GM12878 (cell line): ENCODE results near the gene LRRC10B. TPM values are rescaled to one million over a fixed set of nuclear protein-coding genes. Genes with fewer than 3 reads are reported as not detected.

Source experiments
- ATAC-seq: fragments of 200-7000 bp; cut with Tn5 transposase; 3 replicates; pipeline ENCODE4 v1.9.1; 2020; ENCODE audit warnings: mild to moderate bottlenecking, moderate library complexity
- BruUV-seq: library from RNA; stranded (reverse); fragments of 400-500 nt; replicated peaks from 2 replicates; lab custom pipeline; 2021; lab: Mats Ljungman, UMichigan
- CTCF ChIA-PET: fragments of 300-600 bp; sonication (Branson Sonifier 250); formaldehyde crosslinking; extraction: SDS; loops from one replicate; lab custom pipeline; 2021; ENCODE audit warnings: inconsistent platforms; lab: Yijun Ruan, JAX
- POLR2A ChIA-PET: fragments of 350-600 bp; formaldehyde crosslinking; extraction: SDS; loops from one replicate; lab custom pipeline; 2021; ENCODE audit warnings: inconsistent platforms; lab: Charles Lee
- RAD21 ChIA-PET: fragments of 300-600 bp; sonication (Branson Sonifier 250); formaldehyde crosslinking; loops from one replicate; lab custom pipeline; 2023; ENCODE audit warnings: antibody characterized with exemption; ENCODE audit not compliant: unreplicated experiment; lab: Charles Lee
- SMC1A ChIA-PET: fragments of 300-600 bp; sonication (Branson Sonifier 250); formaldehyde crosslinking; loops from one replicate; lab custom pipeline; 2023; ENCODE audit not compliant: unreplicated experiment, uncharacterized antibody; lab: Charles Lee
- DNase-seq: peaks from one replicate; pipeline ENCODE4 v3.0.0-alpha.2; 2011; ENCODE audit warnings: low read depth, low spot score
- FAIRE-seq: peaks from 3 replicates; lab custom pipeline; 2011; peaks lifted over from hg19 to GRCh38; lab: Jason Lieb, UNC
- H2AFZ ChIP-seq: 2 replicates; pipeline ENCODE4 v1.6.0; 2011; ENCODE audit warnings: low read depth, low read length, control low read depth; ENCODE audit not compliant: control insufficient read depth
- H3K27ac ChIP-seq: 2 replicates; pipeline ENCODE4 v1.5.1; 2011; ENCODE audit warnings: control low read depth; ENCODE audit not compliant: control insufficient read depth, insufficient read depth
- H3K27me3 ChIP-seq, 2 experiments: replicated peaks in 1 of 2; 2 replicates each; pipeline versions ENCODE4 v1.6.0 to v1.6.1; 2011; ENCODE audit warnings: low read length in 1 of 2; ENCODE audit not compliant: control insufficient read depth in 2 of 2, insufficient read depth in 2 of 2
- H3K36me3 ChIP-seq, 2 experiments: 2 replicates each; pipeline ENCODE4 v1.5.1; 2011; ENCODE audit warnings: low read length in 1 of 2; ENCODE audit not compliant: control insufficient read depth in 2 of 2, insufficient read depth in 2 of 2
- H3K4me1 ChIP-seq: 2 replicates; pipeline ENCODE4 v1.6.1; 2011; ENCODE audit warnings: mild to moderate bottlenecking, low read length, moderate library complexity, mixed read lengths; ENCODE audit not compliant: control insufficient read depth, insufficient read depth
- H3K4me2 ChIP-seq: 2 replicates; pipeline ENCODE4 v1.6.0; 2011; ENCODE audit warnings: control low read depth; ENCODE audit not compliant: control insufficient read depth, insufficient read depth
- H3K4me3 ChIP-seq: fragments of 200-600 bp; sonication (generic); 2 replicates; pipeline ENCODE4 v1.5.1; 2016
- H3K79me2 ChIP-seq: 2 replicates; pipeline ENCODE4 v1.6.0; 2011; ENCODE audit warnings: low read length; ENCODE audit not compliant: control insufficient read depth, insufficient read depth
- H3K9ac ChIP-seq: 2 replicates; pipeline ENCODE4 v1.8.0; 2011; ENCODE audit warnings: low read length, control low read depth, mixed read lengths; ENCODE audit not compliant: control insufficient read depth, insufficient read depth
- H3K9me3 ChIP-seq: replicated peaks from 3 replicates; pipeline ENCODE4 v1.5.1; 2011; ENCODE audit warnings: mild to moderate bottlenecking, low read length; ENCODE audit not compliant: control insufficient read depth, insufficient read depth
- H4K20me1 ChIP-seq: 2 replicates; pipeline ENCODE4 v1.6.0; 2011; ENCODE audit not compliant: control insufficient read depth, insufficient read depth
- ASH2L ChIP-seq: fragments of 300-600, 200-600 bp; sonication (generic); IDR thresholded peaks from 2 replicates; pipeline ENCODE4 v1.6.1; 2017; ENCODE audit warnings: low read depth, mild to moderate bottlenecking, borderline replicate concordance
- FOS ChIP-seq: IDR thresholded peaks from 3 replicates; pipeline ENCODE4 v1.6.1; 2011; ENCODE audit warnings: borderline replicate concordance; ENCODE audit not compliant: insufficient read length; ENCODE audit errors: extremely low read depth
- MAX ChIP-seq: IDR thresholded peaks from 2 replicates; pipeline ENCODE4 v1.6.1; 2012; ENCODE audit warnings: low read depth, low read length, improper control_type of control experiment
- MYB ChIP-seq: fragments of 150-350 bp; IDR thresholded peaks from 2 replicates; pipeline ENCODE4 v1.6.1; 2014; ENCODE audit warnings: mild to moderate bottlenecking, low read depth, low read length, borderline replicate concordance
- SMARCA5 ChIP-seq: fragments of 450-650 bp; IDR thresholded peaks from 2 replicates; pipeline ENCODE4 v1.6.1; 2017; ENCODE audit warnings: mild to moderate bottlenecking
- SREBF1 ChIP-seq: IDR thresholded peaks from 2 replicates; pipeline ENCODE4 v1.6.1; 2012; ENCODE audit warnings: mild to moderate bottlenecking, low read length
- WGBS: methylation state at CpG from one replicate; pipeline ENCODE4 v1.1.6; 2016; ENCODE audit warnings: low lambda C conversion rate; ENCODE audit not compliant: insufficient replicate concordance, insufficient coverage; ENCODE audit errors: missing lambda C conversion rate; 5-methylcytosine and 5-hydroxymethylcytosine counted together
- in situ Hi-C: fragments of 300-500 bp; cut with MboI; formaldehyde crosslinking; loops from 9 replicates; pipeline ENCODE4 v1.14.3; 2018; ENCODE audit warnings: mixed read lengths
- intact Hi-C: fragments of 100-400 bp; cut with micrococcal nuclease; formaldehyde crosslinking; loops from one replicate; pipeline ENCODE4 v1.14.2; 2022; ENCODE audit not compliant: unreplicated experiment
- polyA plus RNA-seq, 11 experiments: library from polyadenylated mRNA; depleted of rRNA in 4 of 11; unstranded in 6 of 11; stranded (reverse) in 5 of 11; fragments of >200 nt; fragmentation: Nextera tagmentation in 4 of 11; fragmentation: Illumina TruSeq in 1 of 11; extraction: Ambion mirVana in 4 of 11; extraction: Trizol in 1 of 11; gene quantifications; 1 replicate in 1 of 11; 2 replicates in 10 of 11; pipeline versions ENCODE4 v1.2.1 to v1.2.3, GENCODE V29; 2011 to 2016; ENCODE audit warnings: inconsistent platforms in 2 of 11, missing spikeins in 2 of 11, low read depth in 1 of 11
- total RNA-seq, 4 experiments: library from RNA; depleted of rRNA in 3 of 4; stranded (reverse); fragments of >200 nt in 3 of 4; fragmentation: Illumina TruSeq in 1 of 4; extraction: Trizol in 1 of 4; gene quantifications; 2 replicates each; pipeline versions ENCODE4 v1.2.1 to v1.2.3, GENCODE V29; 2013 to 2021

LRRC10B gene
- total and polyA plus RNA-seq, 10 of the 15 experiments (the other 5 are each of a cell fraction or from before 2014, with no cell fraction given) = not detected

- TF ChIP-seq SMARCA5 (no peak), FOS (no peak)
Measured at GRCh38 chr11:61536676-61537270, 28.2 kb downstream of the LRRC10B start (continued).

- WGBS = 50% methylated on average over 8 of the region's 8 CpGs
- intact Hi-C loops = loop anchor here (10.0 kb wide), 1 partner anchor 97 kb away; no protein-coding TSS in a partner anchor
- H3K4me2 ChIP-seq = no peak overlapping the region
Measured at GRCh38 chr11:61537326-61537725, 28.8 kb downstream of the LRRC10B start.

More at GRCh38 chr11:61537326-61537725, 28.8 kb downstream of the LRRC10B start:
- Histone ChIP-seq H3K9me3 (no peaks in the 10 kb centered on the region), H3K9ac (no peak overlapping the region), H3K4me1 (no peaks in the 10 kb centered on the region), H2AFZ (no peak overlapping the region), H3K27me3 (peaks cover 0 to 1% of the 10 kb centered on the region in 2 experiments; a peak in 2 of 4 replicates), H3K27ac (no peak overlapping the region), H3K36me3 (no peaks in the 10 kb centered on the region), H4K20me1 (no peaks in the 10 kb centered on the region), H3K79me2 (no peaks in the 10 kb centered on the region), H3K4me3 (no peak overlapping the region)
- SMC1A ChIA-PET = interaction anchor here (0.6 kb wide), 1 partner anchor 488 kb away, joined by 3 read pairs; no protein-coding TSS in a partner anchor
- FAIRE-seq = no peak
- RAD21 ChIA-PET = no interaction called here
- TF ChIP-seq SREBF1 = no peak
- no peak for TF ChIP-seq ASH2L
- no peak for TF ChIP-seq MYB
- no peak for TF ChIP-seq MAX
- POLR2A ChIA-PET = interaction anchor here (0.6 kb wide), 1 partner anchor 358 kb away, joined by 3 read pairs; no protein-coding TSS in a partner anchor
- CTCF ChIA-PET = interaction anchor here (1.6 kb wide), 1 partner anchor 10 kb away, joined by 4 read pairs; no protein-coding TSS in a partner anchor
- no peak for ATAC-seq
- DNase-seq = no peak
- no TSS peak for BruUV-seq
- in situ Hi-C loops = no loop called here
